Keratinocyte (primary cell): ENCODE data around the gene FUBP1. TPM values are rescaled to one million over a fixed set of nuclear protein-coding genes. Genes with fewer than 3 reads are reported as not detected.

Experiments used
- DNase-seq: peaks from one replicate; pipeline ENCODE4 v3.0.0-alpha.2; 2011; ENCODE audit warnings: low read depth, missing footprints, low spot score
- FAIRE-seq: peaks from 2 replicates; lab custom pipeline; 2011; peaks lifted over from hg19 to GRCh38; lab: Jason Lieb, UNC
- H2AFZ ChIP-seq: 2 replicates; pipeline ENCODE4 v1.6.0; 2012; ENCODE audit warnings: low read length, control low read depth, inconsistent platforms; ENCODE audit not compliant: control insufficient read depth
- H3K27ac ChIP-seq: 2 replicates; pipeline ENCODE4 v1.5.1; 2011; ENCODE audit warnings: low read length; ENCODE audit not compliant: control insufficient read depth, insufficient read depth
- H3K27me3 ChIP-seq: 3 replicates; pipeline ENCODE4 v1.6.0; 2011; ENCODE audit warnings: low read length; ENCODE audit not compliant: control insufficient read depth, insufficient read depth; ENCODE audit errors: extremely low read depth
- H3K36me3 ChIP-seq, 2 experiments: 2 replicates in 1 of 2; 3 replicates in 1 of 2; pipeline ENCODE4 v1.5.1; 2011; ENCODE audit warnings: low read length in 2 of 2, mild to moderate bottlenecking in 1 of 2; ENCODE audit not compliant: control insufficient read depth in 2 of 2, insufficient read depth in 2 of 2; ENCODE audit errors: extremely low read depth in 1 of 2
- H3K4me1 ChIP-seq: 3 replicates; pipeline ENCODE4 v1.5.1; 2011; ENCODE audit warnings: low read length; ENCODE audit not compliant: control insufficient read depth, insufficient read depth; ENCODE audit errors: extremely low read depth
- H3K4me2 ChIP-seq: 3 replicates; pipeline ENCODE4 v1.6.0; 2011; ENCODE audit warnings: low read depth, low read length; ENCODE audit not compliant: control insufficient read depth, insufficient read depth; ENCODE audit errors: extremely low read depth
- H3K4me3 ChIP-seq, 3 experiments: fragments of 200-600 bp in 1 of 3; sonication (generic) in 1 of 3; 2 replicates in 2 of 3; 3 replicates in 1 of 3; pipeline ENCODE4 v1.5.1; 2011 to 2016; ENCODE audit warnings: low read length in 3 of 3, mild to moderate bottlenecking in 3 of 3, control low read depth in 2 of 3, inconsistent platforms in 1 of 3, low read depth in 1 of 3, mixed read lengths in 1 of 3, mixed run types in 1 of 3, moderate library complexity in 1 of 3; ENCODE audit not compliant: control insufficient read depth in 2 of 3, insufficient read depth in 2 of 3; ENCODE audit errors: extremely low read depth in 1 of 3
- H3K79me2 ChIP-seq: 2 replicates; pipeline ENCODE4 v1.6.0; 2012; ENCODE audit warnings: low read length; ENCODE audit not compliant: control insufficient read depth, insufficient read depth
- H3K9ac ChIP-seq: 3 replicates; pipeline ENCODE4 v1.6.0; 2011; ENCODE audit warnings: low read length; ENCODE audit not compliant: control insufficient read depth, insufficient read depth; ENCODE audit errors: extremely low read depth
- H3K9me1 ChIP-seq: 3 replicates; pipeline ENCODE4 v1.6.0; 2011; ENCODE audit warnings: low read length; ENCODE audit not compliant: control insufficient read depth, insufficient read depth; ENCODE audit errors: extremely low read depth
- H3K9me3 ChIP-seq: 2 replicates; pipeline ENCODE4 v1.5.1; 2012; ENCODE audit warnings: low read depth, low read length; ENCODE audit not compliant: control insufficient read depth
- H4K20me1 ChIP-seq: 3 replicates; pipeline ENCODE4 v1.6.0; 2011; ENCODE audit warnings: low read length; ENCODE audit not compliant: control insufficient read depth, insufficient read depth; ENCODE audit errors: extremely low read depth
- EZH2 ChIP-seq: IDR thresholded peaks from one replicate; pipeline ENCODE4 v1.6.1; 2012; ENCODE audit warnings: inconsistent platforms, mild to moderate bottlenecking, low read length, moderate library complexity
- dilution Hi-C: fragments of 300-500 bp; cut with MboI; formaldehyde crosslinking; loops from one replicate; pipeline ENCODE4 v1.7.0; 2020; ENCODE audit warnings: low sequenced_read_pairs; ENCODE audit not compliant: extremely low pct_ligation_motif_present
- polyA plus RNA-seq, 5 experiments: library from polyadenylated mRNA; depleted of rRNA in 3 of 5; stranded (reverse) in 3 of 5; stranded (forward) in 1 of 5; unstranded in 1 of 5; fragments of >200 nt; gene quantifications; 1 replicate in 1 of 5; 2 replicates in 3 of 5; 3 replicates in 1 of 5; pipeline versions ENCODE4 v1.2.1 to v1.2.3, GENCODE V29; 2011 to 2012; ENCODE audit warnings: missing spikeins in 2 of 5, low read depth in 1 of 5, low replicate concordance in 1 of 5
- TF ChIP-seq, protein P1 (sequence below), 3 experiments: IDR thresholded peaks in 1 of 3; conservative IDR thresholded peaks in 1 of 3; optimal IDR thresholded peaks in 1 of 3; 2 replicates in 2 of 3; 3 replicates in 1 of 3; pipeline versions ENCODE3 to v1.5.1; 2011; ENCODE audit warnings: low read length in 3 of 3, mild to moderate bottlenecking in 3 of 3, moderate library complexity in 2 of 3, control low read depth in 1 of 3, inconsistent platforms in 1 of 3; ENCODE audit not compliant: insufficient read depth in 2 of 3; ENCODE audit errors: extremely low read depth in 1 of 3

The FUBP1 gene
- polyA plus RNA-seq, 1 donor (not counting 4 experiments of a cell fraction or from before 2014, with no cell fraction given), result 137 TPM

- no peaks in the 10 kb centered on the region for H3K9me3 ChIP-seq
- DNase-seq (no peak), FAIRE-seq (no peak)
- peaks cover 48% of the 10 kb centered on the region for H3K79me2 ChIP-seq
- no peaks in the 10 kb centered on the region for H3K9me1 ChIP-seq
- H3K9ac ChIP-seq, result no peak overlapping the region
- TF ChIP-seq, protein P1, sequence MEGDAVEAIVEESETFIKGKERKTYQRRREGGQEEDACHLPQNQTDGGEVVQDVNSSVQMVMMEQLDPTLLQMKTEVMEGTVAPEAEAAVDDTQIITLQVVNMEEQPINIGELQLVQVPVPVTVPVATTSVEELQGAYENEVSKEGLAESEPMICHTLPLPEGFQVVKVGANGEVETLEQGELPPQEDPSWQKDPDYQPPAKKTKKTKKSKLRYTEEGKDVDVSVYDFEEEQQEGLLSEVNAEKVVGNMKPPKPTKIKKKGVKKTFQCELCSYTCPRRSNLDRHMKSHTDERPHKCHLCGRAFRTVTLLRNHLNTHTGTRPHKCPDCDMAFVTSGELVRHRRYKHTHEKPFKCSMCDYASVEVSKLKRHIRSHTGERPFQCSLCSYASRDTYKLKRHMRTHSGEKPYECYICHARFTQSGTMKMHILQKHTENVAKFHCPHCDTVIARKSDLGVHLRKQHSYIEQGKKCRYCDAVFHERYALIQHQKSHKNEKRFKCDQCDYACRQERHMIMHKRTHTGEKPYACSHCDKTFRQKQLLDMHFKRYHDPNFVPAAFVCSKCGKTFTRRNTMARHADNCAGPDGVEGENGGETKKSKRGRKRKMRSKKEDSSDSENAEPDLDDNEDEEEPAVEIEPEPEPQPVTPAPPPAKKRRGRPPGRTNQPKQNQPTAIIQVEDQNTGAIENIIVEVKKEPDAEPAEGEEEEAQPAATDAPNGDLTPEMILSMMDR (optimal IDR thresholded peaks at IDR 0.05 in 1 of 3, IDR thresholded peaks at IDR 0.05 in 1 of 3, conservative IDR thresholded peaks at IDR 0.05 in 1 of 3; ENCODE audit: extremely low read depth in 1 of 3, insufficient read depth in 2 of 3, low read length in 3 of 3), result no peak
- no peak for TF ChIP-seq EZH2
- no peak overlapping the region for H2AFZ ChIP-seq
- peaks cover 14% of the 10 kb centered on the region for H3K4me1 ChIP-seq
- no peaks in the 10 kb centered on the region for H4K20me1 ChIP-seq
- no peak overlapping the region for H3K4me3 ChIP-seq
- dilution Hi-C loops, result no loop called here
- H3K4me2 ChIP-seq, result no peak overlapping the region
- H3K27ac ChIP-seq, result no peak overlapping the region
- H3K27me3 ChIP-seq, result no peaks in the 10 kb centered on the region
- peaks cover 0 to 2% of the 10 kb centered on the region in 2 experiments for H3K36me3 ChIP-seq
Observed at GRCh38 chr1:77989744-77990143, 10.9 kb upstream of the FUBP1 start.

DNA sequence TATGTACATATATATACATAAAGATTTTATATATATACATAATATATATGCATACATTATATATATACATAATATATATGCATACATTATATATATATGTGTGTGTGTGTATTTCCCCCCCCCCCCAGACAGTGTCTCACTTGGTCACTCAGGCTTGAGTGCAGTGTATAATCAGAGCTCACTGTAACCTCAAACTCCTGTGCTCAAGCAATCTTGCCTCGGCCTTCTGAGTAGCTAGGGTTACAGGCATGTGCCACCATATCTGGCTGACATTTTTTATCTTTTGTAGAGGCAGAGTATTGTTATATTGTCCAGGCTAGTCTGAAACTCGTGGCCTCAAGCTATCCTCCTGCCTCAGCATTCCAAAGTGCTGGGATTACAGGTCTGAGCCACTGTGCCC lies 9.0 kb upstream of the FUBP1 start:
- FAIRE-seq (no peak), DNase-seq (no peak)
- Histone ChIP-seq H3K4me3 (no peak overlapping the region), H3K9ac (no peak overlapping the region), H3K4me1 (peaks cover 14% of the 10 kb centered on the region), H3K4me2 (no peak overlapping the region), H3K9me1 (no peaks in the 10 kb centered on the region), H3K27ac (no peak overlapping the region), H2AFZ (no peak overlapping the region), H3K9me3 (no peaks in the 10 kb centered on the region), H4K20me1 (no peaks in the 10 kb centered on the region), H3K36me3 (peaks cover 0 to 2% of the 10 kb centered on the region in 2 experiments), H3K79me2 (peaks cover 46% of the 10 kb centered on the region), H3K27me3 (no peaks in the 10 kb centered on the region)
- dilution Hi-C loops, result no loop called here
- TF ChIP-seq EZH2, result no peak
- TF ChIP-seq, protein P1 (optimal IDR thresholded peaks at IDR 0.05 in 1 of 3, IDR thresholded peaks at IDR 0.05 in 1 of 3, conservative IDR thresholded peaks at IDR 0.05 in 1 of 3; ENCODE audit: extremely low read depth in 1 of 3, insufficient read depth in 2 of 3, low read length in 3 of 3), result no peak
